ENCODE results near the gene LBR.

GRCh38 chr1:225423518-225423855 is 4.4 kb downstream of the LBR start:
- TF ChIP-seq TARDBP (IDR thresholded peaks at IDR 0.05) = no peak
- no peak for TF ChIP-seq BHLHE40 (IDR thresholded peaks at IDR 0.05; ENCODE audit: borderline replicate concordance)
- TF ChIP-seq NFRKB (IDR thresholded peaks at IDR 0.05) = no peak
- no peak for TF ChIP-seq SUZ12 (IDR thresholded peaks at IDR 0.05)
- no peak for TF ChIP-seq PKNOX1 (IDR thresholded peaks at IDR 0.05)
- TF ChIP-seq FOXA1 (IDR thresholded peaks at IDR 0.05) = no peak
- TF ChIP-seq ARNT (IDR thresholded peaks at IDR 0.05) = no peak
- TF ChIP-seq CTBP1 (IDR thresholded peaks at IDR 0.05; ENCODE audit: borderline replicate concordance) = no peak
- TF ChIP-seq SP1 (IDR thresholded peaks at IDR 0.05) = no peak
- no peak for TF ChIP-seq L3MBTL2 (conservative IDR thresholded peaks at IDR 0.05)
- TF ChIP-seq ZNF384 (IDR thresholded peaks at IDR 0.05) = no peak
- TF ChIP-seq FOXM1 (IDR thresholded peaks at IDR 0.05; ENCODE audit: borderline replicate concordance) = no peak
- no peak for TF ChIP-seq HDGF (IDR thresholded peaks at IDR 0.05; ENCODE audit: borderline replicate concordance)

Data from HEK293T (cell line).